ENCODE results near the gene TMEM201.
A peak's percentile ranks its signal among the peaks of the same experiment; 100 is the strongest.
"Not testable (repeated sequence)": the region's sequence is repeated elsewhere in the genome, so short reads cannot be mapped to it uniquely, and the experiment has no call there.

TMEM201 gene

DNA sequence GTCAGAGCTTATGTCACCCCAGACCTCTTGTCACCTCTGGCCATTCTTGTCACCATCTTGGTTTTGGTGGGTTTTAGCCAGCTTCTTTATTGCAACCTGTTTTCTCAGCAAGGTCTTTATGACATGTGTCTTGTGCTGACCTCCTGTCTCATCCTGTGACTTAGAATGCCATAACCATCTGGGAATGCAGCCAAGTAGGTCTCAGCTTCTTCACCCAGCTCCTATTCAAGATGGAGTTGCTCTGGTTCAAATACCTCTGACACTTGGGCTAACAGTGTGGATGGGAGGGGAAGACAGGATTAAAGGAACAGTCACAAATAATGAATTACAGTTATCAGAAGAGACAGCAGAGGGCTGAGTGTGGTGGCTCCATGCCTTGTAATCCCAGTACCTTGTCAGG, 32.3 kb downstream of the TMEM201 start:
- DNase-seq (ENCODE audit: low read depth): no peak

DNA sequence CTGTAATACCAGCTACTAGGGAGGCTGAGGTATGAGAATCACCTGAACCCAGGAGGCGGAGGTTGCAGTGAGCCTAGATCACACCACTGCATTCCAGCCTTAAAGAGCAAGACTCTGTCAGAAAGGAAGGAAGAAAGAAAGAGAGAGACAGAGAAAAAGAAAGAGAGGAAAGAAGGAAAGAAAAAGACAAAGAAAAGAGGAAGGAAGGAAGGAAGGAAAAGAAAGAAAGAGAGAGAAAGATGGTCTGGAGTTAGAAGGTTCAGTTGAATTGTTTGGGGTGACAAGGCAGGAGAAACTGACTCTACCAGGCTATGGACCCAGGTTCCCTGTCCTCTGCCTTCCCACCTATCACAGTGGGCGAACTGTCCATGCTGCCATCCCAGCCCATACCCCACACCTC, 35.4 kb downstream of the TMEM201 start:
- no peak for DNase-seq (ENCODE audit: low read depth)

DNA sequence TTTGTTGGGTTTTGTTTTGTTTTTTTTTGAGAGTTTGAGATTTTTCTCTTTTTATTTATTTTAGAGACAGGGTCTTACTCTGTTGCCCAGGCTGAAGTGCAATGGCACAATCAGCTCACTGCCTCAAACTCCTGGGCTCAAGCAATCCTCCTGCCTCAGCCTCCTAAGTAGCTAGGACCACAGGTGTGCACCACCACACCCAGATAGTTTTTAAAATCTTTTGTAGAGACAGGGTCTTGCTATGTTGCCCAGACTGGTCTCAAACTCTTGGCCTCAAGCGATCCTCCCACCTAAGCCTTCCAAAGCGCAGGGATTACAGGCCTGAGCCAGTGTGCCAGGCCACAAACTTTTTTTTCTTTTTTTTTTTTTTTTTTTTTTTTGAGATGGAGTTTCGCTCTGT, 36.3 kb downstream of the TMEM201 start:
- not testable (repeated sequence) for DNase-seq (ENCODE audit: low read depth)

DNA sequence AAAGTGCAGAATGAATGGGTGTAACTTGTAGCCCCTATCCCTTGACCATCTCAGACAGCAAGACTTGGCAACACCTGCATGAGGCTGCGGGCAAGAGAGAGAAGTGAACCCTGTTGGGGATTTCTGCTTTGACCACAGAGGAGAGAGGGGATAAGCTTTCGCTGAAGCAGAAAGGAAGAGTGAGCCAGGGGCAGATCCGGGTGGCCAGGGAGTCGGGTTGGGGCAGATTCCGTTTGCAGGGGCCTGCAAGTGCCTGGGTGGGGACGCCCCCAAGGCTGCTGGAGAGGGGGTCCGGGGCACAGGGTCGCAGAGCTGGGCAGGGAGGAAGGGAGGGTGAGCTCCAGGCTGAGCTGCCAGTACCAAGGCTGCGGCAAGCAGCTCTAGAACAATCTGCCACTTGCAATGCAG, 37.5 kb downstream of the TMEM201 start:
- no peak for DNase-seq (ENCODE audit: low read depth)

DNA sequence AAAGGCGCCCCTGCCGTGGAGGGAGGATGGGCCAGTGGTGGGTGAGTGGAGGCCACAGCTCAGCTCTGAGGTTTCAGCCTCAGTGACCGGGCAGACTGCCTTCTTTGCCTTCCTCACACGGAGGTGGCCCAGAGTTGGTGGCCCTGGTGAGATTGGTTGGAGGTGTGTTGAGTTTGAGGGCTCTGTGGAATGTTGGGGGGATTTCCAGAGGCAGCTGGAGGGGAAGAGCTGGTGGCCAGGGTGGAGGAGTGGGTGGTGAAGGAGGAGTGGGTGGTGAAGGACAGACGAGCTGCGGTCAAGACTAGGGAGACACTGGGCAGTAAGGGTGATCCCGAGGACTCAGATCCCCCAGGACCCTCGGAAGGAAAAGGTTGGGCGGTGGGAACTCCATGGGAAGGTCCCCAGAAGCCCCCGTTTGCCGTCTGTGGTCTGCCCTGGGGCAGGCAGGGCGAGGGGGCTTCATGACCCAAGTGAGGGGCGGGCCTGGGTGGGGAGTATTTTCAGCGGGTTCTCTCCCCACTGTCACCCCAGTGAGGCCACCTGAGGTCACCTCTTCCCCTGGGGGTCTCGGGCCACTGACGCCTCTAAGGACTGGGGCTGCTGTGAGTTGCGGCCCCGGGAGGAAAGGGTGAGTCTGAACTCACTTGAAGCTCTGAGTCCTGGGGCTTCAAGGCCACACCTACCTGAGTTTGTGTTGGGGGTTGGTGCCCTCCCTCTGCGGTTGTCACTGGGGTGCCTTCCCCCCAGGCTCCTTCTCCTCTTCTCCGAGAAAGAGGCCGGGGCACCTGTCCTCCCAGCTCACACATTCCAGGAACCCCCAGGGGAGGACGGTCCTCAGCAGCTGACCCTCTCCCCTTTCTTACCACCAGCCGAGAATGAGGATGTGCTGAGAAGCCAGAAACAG, 40.1 kb downstream of the TMEM201 start:
- peak; percentile 57 for DNase-seq (ENCODE audit: low read depth)

DNA sequence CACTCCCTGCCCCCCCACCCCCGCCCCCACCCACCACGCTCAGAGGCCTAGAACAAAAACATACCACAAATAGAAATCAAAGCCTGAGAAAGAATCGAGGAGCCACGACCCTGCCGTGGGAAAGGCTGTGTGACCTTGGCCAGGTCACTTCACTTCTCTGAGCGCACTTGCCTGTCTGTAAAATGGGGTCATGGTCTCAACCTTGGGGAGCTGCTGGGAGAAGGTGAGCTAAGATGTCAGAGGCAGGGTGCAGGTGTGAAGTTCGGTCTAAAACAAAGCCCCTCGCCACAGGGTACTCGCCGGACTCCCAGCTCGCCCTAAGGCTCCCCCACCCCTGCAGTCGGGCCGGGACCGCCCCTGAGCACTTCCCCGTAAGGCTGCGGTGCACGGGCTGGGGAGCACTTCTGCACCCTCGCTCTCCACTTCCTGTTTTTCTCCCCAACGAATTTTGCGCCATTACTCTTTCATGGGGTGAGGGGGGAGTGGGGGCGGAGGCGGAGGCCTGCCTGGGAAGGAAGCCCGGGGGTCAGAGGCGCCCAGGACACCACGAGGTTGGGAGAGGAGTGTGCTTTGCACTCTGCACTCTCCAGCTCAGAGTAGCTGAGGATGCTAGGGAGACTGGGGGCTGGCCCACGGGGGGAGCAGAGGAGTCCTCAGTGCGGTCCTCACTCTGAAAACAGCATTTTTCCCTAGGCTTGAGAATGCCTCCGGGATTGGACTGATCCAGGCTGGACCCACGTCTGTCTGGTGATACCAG, 40.9 kb downstream of the TMEM201 start:
- peak; percentile 56 for DNase-seq (ENCODE audit: low read depth)

DNA sequence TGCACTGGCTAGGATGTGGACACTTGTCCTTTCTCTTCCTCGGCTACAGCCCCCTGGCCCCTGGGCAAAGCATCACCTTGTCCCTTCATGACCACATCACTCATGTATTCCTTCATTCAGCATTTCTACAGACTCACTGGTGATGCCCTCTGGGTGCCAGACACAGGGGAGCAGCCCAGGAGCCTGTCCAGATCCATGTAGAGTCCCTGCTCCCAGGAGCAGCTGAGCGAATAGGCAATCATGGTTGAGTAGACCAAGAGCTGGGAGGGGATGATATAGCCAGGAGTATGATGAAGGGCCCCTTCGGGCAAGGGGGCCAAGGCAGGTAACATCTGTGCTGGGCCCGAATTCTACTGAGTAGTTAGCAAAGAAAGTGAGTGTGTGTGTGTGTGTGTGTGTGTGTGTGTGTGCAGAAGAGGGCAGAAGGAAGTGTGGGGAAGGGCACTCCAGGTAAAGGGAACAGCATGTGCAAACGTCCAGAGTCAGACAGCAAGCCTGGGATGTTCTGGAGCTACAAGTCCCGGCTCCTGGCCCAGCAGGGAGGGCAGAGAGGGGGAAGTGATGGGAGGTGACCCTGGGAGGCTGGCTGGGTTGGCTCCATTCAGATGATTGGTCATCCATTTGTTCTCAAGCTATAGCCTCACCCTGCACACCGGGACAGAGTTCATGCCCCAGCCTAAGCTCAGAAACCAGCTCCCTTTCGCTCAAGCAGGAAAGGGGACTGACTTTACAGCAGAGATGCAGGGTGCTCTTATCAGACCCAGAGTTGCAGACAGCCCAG, 41.8 kb downstream of the TMEM201 start:
- DNase-seq (ENCODE audit: low read depth): peak; percentile 9

DNA sequence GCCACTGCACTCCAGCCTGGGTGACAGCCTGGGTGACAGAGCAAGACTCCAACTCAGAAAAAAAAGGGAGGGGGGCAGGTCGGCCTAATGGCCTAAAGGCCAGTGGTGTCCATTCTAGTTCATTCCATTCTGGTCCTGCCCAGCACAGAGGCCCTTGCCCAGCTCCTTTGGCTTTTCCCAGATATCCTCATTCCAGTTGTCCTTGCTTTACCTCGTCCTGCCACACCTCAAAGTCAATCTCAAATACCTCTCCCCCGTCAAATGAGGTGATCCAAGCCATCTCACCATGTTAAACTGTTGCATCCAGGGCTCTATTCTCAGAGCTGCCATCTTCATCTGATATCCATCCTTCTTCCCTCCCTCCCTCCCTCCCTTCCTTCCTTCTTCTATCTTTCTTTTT, 42.9 kb downstream of the TMEM201 start:
- no peak for DNase-seq (ENCODE audit: low read depth)

DNA sequence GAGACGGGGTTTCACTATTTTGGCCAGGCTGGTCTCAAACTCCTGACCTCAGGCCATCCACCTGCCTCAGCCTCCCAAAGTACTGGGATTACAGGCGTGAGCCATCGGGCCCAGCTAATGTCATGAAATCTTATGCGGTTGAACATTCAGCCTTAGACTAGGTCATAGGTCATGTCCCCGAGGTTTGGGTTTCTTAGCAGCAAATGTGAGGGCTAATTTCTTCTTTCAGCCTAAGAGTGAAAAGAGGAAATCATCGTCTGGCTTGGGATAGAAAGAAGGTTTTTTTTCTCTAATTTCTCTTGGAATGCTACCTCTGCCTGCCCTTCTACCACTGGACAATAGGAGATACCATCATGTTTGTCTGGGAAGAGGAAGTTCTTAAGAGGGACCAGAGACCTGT, 44.8 kb downstream of the TMEM201 start:
- DNase-seq (ENCODE audit: low read depth): no peak

DNA sequence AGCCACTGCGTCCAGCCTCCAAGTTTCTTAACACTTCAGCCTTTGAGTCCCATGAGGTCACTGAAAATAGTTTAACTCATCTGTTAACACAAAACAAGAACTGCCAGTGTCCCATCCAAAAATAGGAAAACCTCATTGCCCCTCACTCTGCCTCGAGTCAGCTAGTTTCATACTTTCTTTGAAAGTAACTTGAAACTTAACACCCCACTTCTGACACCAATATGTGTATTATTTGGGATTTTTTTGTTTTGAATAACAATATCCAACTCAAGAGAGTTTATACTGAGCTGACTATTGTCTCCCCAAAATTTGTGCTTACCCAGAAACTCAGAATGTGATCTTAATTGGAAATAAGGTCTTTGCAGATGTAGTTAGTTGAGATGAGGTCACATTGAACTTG, 45.9 kb downstream of the TMEM201 start:
- no peak for DNase-seq (ENCODE audit: low read depth)

DNA sequence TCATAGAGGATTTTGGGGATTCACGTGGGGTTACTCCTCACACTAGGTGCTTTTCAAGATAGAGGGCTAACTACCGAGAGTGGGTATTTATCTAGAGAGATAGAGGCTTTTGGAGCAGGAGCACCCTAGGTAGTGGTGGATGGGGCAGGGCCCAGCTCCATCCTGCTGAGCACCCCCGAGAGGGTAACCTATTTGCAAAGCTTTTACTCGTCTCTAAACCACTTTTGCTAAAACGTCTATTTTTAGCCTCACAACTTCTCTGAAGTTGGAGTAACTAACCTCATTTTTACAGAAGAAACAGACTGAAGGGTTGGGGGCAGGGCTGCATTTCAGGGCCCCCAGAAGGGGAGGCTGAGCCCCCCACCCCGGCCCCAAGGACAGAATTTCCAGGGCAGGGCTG, 50.5 kb downstream of the TMEM201 start:
- DNase-seq (ENCODE audit: low read depth): no peak

DNA sequence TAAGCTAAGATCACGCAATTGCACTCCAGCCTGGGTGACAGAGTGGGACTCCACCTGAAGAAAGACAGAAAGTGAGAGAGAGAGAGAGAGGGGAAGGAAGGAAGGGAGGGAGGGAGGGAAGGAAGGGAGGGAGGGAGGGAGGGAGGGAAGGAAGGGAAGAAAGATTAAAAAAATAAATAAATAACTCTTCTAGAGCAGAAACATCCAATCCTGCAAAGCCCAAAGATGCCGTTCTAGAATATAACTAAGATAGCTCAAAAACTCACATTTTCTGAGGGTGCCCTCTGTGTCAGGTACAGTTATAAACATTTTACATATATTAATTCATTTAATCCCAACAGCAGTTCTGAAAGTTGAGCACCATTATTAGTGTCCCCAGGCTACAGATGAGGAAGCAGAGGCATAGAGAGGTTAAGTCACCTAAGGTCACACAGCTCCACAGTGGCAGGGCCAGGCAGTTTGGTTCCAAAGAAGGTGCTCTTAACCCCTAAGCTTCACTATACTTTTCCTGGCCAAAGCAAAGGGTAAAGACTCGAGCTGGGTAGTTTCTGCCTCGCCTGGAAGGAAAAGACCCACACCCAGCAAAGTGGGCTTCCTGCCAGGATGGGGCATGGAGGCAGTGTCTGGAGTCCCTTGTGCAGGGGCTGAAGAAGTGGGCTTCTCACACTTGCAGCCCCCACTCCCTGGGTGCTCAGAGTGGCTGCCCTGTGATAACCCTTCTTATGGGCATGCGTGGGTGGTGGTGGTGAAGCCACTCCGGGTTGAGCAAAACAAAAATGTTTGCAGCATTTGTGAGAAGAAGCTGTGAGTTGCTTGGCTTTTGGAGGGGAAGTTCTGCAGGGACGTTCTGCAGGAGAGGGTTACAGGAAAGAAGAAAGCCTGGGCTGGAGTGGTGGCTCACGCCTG, 54.9 kb downstream of the TMEM201 start:
- DNase-seq (ENCODE audit: low read depth): no peak

DNA sequence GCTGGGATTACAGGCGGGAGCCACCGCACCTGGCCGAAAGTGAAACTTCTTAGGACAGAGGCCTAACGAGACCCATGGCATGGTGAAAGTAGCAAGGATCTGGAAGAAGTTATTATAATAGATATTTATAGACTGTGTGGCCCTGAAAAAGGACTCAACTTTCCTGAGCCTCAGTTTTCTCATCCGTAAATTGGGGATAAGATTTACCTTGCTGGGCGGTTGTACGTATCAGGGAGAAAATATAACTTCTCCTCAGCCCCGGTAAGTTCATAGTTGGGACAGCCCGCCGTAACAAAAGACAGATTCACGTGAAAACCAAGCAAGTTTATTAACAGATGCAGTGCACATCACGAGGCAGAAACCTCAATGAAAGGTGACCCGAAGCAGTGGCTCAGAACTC, 57.3 kb downstream of the TMEM201 start:
- DNase-seq (ENCODE audit: low read depth): no peak

DNA sequence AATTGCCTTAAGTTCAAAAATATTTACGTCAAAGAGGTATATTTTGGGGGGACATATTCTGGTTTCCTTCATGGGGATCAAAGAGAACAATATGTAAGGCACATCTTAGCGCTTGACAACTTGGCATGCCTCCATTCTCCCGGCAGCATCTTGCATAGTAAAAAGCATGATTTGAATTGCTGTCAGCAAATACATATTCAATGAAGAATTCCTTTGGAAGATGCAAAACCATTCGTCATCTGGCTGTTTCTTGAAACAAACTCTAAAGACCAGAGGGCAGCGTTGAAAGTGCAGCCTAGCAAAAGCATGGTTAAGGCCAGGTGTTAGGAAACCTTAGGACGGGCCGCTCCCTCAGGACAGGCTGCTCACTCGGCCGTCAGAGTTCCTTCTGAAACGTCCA, 59.5 kb downstream of the TMEM201 start:
- DNase-seq (ENCODE audit: low read depth): no peak

DNA sequence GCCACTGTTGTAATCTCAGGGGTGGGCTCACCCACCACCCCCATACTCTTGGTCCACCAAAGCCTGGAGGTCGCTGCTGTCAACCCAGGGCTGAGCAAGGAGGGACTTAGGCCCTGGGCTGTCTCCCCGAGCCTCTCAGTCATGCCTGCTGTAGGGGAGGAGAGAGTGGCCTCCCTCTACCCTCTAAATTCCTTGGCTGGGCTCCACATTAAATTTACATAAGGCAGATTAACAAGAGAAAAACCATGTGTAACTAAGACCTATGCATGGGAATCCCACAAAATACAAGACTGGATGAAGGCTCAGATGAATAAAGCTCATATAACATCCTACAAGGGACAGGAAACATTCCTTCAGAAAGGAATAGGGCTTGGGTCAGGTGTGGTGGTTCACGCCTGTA, 61.1 kb downstream of the TMEM201 start:
- DNase-seq (ENCODE audit: low read depth): no peak

DNA sequence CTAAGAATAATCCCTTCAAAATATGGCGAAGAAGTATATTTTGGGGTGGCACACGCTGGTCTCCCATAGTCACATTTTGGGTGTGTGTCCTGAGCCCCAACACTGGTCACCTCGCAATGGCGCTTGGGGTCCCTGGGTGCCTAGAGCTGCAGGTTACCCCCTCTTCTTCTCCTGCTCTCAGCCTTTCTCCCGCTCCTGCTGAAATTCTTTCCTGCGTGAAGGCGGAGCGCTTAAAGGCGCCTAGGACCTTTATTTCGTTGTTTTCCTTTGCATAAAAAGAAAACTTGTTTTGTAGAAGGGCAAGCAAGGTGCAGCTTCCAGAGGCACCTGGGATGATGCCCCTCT, 62.5 kb downstream of the TMEM201 start:
- no peak for DNase-seq (ENCODE audit: low read depth)

DNA sequence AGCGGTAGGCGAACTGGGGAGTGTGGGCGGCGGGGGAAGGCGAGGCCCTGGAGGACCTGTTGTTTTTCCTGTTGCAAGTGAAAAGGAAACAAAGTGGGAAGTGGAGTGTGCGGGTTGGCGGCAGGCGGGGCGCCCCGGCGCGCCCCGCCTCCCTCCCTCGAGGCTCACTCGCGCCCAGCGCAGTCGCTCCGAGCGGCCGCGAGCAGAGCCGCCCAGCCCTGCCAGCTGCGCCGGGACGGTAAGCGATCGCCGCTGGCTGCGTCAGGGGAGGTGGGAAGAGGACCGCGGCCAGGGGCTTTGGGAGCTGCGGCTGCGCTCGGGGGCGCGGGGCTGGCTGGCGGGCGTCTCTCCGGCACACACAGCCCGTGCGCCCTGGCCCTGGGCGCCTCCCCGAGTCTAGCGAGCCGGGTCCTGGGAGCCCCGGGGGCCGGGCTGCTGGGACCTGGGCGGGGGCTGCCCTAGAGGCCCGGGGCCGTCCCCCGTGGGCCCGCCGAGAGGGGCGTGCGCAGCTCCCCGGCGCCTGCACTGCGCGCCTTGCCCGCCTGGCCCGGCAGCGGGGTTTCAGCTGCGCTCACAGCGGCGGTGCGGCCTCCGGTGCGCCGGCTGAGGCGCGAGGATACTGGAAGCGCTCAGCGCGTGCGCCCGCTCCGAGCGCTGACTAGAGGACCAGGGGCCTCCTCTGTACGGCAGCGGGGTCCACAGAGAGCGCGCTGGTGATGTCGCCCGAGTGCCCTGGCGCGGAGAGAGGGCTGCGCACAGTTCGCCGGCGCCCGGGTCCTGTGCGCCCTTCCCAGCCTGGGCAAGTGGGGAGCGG, 63.1 kb downstream of the TMEM201 start, which contains the start of gene PIK3CD:
Gene PIK3CD, plus strand, starts transcription at position 167 of the 814 bp plus-strand sequence. CDS start 58,725 bp downstream, outside the sequence.
- DNase-seq (ENCODE audit: low read depth): peak; percentile 25

DNA sequence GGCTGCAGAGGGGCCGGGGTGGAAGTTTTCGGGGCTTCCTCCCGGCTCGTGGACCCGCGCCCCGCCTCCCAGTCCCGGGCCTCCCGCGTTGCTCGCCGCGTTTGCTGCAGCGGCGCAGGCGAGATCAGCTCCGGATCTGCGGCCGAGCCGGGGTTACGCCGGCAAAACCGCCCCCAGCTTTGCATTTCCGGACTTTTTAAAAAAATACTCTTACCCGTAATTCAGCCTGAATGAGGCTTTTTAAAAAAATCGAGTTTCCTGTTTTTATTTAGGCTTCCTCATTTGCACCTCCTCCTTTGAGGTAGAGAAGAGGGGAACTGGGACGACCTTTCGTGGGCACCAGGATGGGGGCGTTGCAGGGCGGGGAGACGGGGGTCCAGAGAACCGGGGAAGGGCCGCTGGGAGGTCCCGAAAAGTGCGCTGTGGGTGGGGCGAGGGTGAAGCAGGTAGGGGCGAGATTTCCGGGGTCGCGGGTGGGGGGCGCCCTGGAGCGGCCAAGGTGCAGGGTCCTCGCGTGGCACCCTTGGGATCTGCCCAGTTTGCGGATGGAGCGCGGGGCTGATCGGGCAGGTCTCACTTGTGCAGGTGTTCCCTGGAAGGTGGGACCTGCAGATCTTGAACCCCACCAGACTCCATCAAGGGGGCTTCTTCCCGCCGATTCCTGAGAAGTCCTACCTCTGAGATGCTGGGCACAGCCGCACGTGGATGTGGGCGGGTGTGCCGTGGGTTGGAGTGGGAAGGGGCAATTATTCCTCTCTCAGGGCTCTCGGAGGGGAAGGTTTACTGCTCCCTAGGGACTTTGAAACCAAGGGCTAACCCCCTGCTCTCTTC, 63.9 kb downstream of the TMEM201 start:
- DNase-seq (ENCODE audit: low read depth): peak; percentile 57

DNA sequence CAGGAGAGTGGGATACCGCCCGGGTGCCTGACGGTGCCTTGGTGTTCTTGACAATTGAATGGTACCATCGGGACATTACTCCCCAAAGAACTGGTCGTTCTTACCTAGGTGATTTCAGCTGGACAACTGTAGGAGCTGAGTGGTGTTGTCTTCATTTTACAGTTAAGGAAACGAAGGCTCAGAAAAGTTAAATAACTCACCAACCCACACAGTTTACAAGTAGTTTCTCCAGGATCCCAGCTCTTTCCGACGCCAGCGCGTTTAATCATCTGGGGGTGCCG, 64.4 kb downstream of the TMEM201 start:
- DNase-seq (ENCODE audit: low read depth): no peak

DNA sequence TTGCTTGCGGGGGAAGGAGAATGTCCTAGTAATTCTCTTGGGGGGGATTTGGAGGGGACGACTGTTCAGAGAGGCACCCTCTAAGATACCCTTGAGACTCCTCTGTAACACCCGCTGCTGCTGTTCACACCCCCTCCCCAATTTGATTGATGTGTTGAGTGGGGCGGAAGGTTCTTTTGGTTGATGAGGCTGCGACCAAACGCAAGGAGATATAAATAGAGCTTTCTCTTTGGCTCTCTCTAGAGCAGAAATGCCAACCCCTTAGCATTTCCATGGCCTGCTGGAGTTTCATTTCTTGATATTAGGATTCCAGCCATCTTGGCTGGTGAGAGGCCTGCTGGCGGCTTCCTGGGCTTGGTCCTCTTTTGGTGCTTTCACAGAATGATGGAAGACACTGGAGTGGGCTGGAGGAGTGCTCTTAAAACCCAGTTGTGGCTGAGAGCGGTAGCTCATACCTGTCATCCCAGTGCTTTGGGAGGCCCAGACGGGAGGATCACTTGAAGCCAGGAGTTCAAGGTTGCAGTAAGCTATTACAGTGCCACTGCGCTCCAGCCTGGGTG, 64.9 kb downstream of the TMEM201 start:
- DNase-seq (ENCODE audit: low read depth): no peak

Data from activated T-cell treated with anti-CD3 and anti-CD28 coated beads for 1 hour (primary cell).